Measurements from ENCODE around the gene HSPA12B.

HSPA12B gene

GRCh38 chr20:3732327-3733118 lies at the start of gene HSPA12B:
HSPA12B (plus strand) TSS chr20:3732685; CDS start chr20:3738675, 5,990 bp downstream.
- DNase-seq: no peak

GRCh38 chr20:3685341-3685740 lies 47.1 kb upstream of the HSPA12B start:
- no peak for DNase-seq

- no peak for DNase-seq
These were observed 46.1 kb upstream of the HSPA12B start for GRCh38 chr20:3686421-3686820.

- DNase-seq: peak; percentile 87
These were observed 45.6 kb upstream of the HSPA12B start for GRCh38 chr20:3686867-3687321.

- peak; percentile 51 for DNase-seq
These were observed 44.8 kb upstream of the HSPA12B start for GRCh38 chr20:3687655-3688054.

GRCh38 chr20:3689978-3690377 lies 42.5 kb upstream of the HSPA12B start:
- no peak for DNase-seq

GRCh38 chr20:3690413-3690812 lies 42.1 kb upstream of the HSPA12B start:
- DNase-seq: no peak

GRCh38 chr20:3691306-3691705 lies 41.2 kb upstream of the HSPA12B start:
- DNase-seq: no peak

GRCh38 chr20:3691897-3692296 lies 40.6 kb upstream of the HSPA12B start:
- DNase-seq: no peak

GRCh38 chr20:3692706-3693294 lies 39.7 kb upstream of the HSPA12B start:
- DNase-seq: no peak

- DNase-seq: no peak
These were observed 39.1 kb upstream of the HSPA12B start for GRCh38 chr20:3693376-3693775.

- no peak for DNase-seq
These were observed 37.6 kb upstream of the HSPA12B start for GRCh38 chr20:3694864-3695263.

GRCh38 chr20:3696200-3696599 lies 36.3 kb upstream of the HSPA12B start:
- DNase-seq: no peak

- DNase-seq: no peak
These were observed 35.5 kb upstream of the HSPA12B start for GRCh38 chr20:3696745-3697587.

GRCh38 chr20:3697588-3698305 lies 34.7 kb upstream of the HSPA12B start:
- DNase-seq: no peak

- peak; percentile 5 for DNase-seq
These were observed 33.9 kb upstream of the HSPA12B start for GRCh38 chr20:3698591-3699001.

- no peak for DNase-seq
These were observed 33.4 kb upstream of the HSPA12B start for GRCh38 chr20:3699037-3699436.

GRCh38 chr20:3701061-3701998 lies 31.2 kb upstream of the HSPA12B start:
- DNase-seq: no peak

GRCh38 chr20:3702611-3703391 lies 29.7 kb upstream of the HSPA12B start:
- no peak for DNase-seq

GRCh38 chr20:3704087-3704486 lies 28.4 kb upstream of the HSPA12B start:
- DNase-seq: no peak

GRCh38 chr20:3705491-3705969 lies 27.0 kb upstream of the HSPA12B start:
- DNase-seq: no peak
